Transverse colon (tissue), 4 donors: Measurements from ENCODE around the gene FBXL17.

Source experiments
- EP300 ChIP-seq: sonication (generic); formaldehyde crosslinking; IDR thresholded peaks from one replicate; pipeline ENCODE4 v1.6.1; 2017; ENCODE audit warnings: antibody characterized with exemption, low read depth
- POLR2A ChIP-seq: fragments of 450-650 bp; IDR thresholded peaks from one replicate; pipeline ENCODE4 v1.6.1; 2016; ENCODE audit warnings: antibody characterized with exemption, mild to moderate bottlenecking, moderate library complexity
- POLR2AphosphoS5 ChIP-seq, 3 donors: sonication (generic); formaldehyde crosslinking; IDR thresholded peaks; one replicate each; pipeline ENCODE4 v1.6.1; 2016; ENCODE audit warnings: antibody characterized with exemption in 3 of 3
- TF ChIP-seq, protein P1 (sequence below), 5 experiments: fragments of 200-600 bp in 3 of 5; fragments of 450-650 bp in 2 of 5; sonication (generic) in 3 of 5; IDR thresholded peaks; 1 replicate in 2 of 5; 2 replicates in 3 of 5; pipeline ENCODE4 v1.5.1; 2016 to 2017; ENCODE audit warnings: antibody characterized with exemption in 5 of 5, inconsistent platforms in 3 of 5, mild to moderate bottlenecking in 2 of 5, moderate library complexity in 1 of 5

DNA sequence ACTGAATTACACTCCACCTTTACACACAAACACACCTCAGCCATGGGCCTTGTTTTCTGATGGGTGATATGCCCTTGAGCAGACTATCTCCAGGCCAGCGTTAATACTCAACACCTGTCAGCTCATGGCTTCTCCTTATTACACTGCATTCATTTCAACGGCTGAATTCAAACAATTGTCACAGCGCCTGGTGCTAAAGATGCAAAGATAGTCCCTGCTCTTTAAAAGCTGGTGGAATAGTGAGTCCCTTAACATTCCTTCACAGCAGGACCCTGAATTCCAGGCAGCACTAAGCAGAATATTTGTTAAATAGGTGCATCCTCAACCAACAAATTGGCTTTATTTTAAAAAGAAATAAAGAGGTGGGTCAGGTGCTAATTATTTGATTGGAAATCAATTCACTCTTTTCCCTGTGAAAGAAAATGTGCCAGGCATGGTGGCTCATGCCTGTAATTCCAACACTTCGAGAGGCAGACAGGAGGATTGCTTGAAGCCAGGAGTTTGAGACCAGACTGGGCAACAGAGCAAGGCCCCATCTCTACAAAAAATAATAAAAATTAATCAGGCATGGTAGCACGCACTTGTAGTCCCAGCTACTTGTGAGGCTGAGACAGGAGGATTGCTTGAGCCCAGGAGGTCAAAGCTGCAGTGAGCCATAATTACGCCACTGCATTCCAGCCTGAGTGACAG, 555.4 kb downstream of the FBXL17 start:
- TF ChIP-seq EP300, result no peak
- no peak for TF ChIP-seq POLR2AphosphoS5 (IDR thresholded peaks at IDR 0.05)
- TF ChIP-seq POLR2A, result no peak
- TF ChIP-seq, protein P1, sequence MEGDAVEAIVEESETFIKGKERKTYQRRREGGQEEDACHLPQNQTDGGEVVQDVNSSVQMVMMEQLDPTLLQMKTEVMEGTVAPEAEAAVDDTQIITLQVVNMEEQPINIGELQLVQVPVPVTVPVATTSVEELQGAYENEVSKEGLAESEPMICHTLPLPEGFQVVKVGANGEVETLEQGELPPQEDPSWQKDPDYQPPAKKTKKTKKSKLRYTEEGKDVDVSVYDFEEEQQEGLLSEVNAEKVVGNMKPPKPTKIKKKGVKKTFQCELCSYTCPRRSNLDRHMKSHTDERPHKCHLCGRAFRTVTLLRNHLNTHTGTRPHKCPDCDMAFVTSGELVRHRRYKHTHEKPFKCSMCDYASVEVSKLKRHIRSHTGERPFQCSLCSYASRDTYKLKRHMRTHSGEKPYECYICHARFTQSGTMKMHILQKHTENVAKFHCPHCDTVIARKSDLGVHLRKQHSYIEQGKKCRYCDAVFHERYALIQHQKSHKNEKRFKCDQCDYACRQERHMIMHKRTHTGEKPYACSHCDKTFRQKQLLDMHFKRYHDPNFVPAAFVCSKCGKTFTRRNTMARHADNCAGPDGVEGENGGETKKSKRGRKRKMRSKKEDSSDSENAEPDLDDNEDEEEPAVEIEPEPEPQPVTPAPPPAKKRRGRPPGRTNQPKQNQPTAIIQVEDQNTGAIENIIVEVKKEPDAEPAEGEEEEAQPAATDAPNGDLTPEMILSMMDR (IDR thresholded peaks at IDR 0.05), result no peak
